Keratinocyte (primary cell): Measurements from ENCODE around the gene ATP5F1D. TPM values are rescaled to one million over a fixed set of nuclear protein-coding genes. Genes with fewer than 3 reads are reported as not detected.
A peak's percentile ranks its signal among the peaks of the same experiment; 100 is the strongest.
"Not testable (repeated sequence)": the region's sequence is repeated elsewhere in the genome, so short reads cannot be mapped to it uniquely, and the experiment has no call there.

ENCODE experiments used
- DNase-seq: peaks from one replicate; pipeline ENCODE4 v3.0.0-alpha.2; 2011; ENCODE audit warnings: low read depth, missing footprints, low spot score
- FAIRE-seq: peaks from 2 replicates; lab custom pipeline; 2011; peaks lifted over from hg19 to GRCh38; lab: Jason Lieb, UNC
- H2AFZ ChIP-seq: 2 replicates; pipeline ENCODE4 v1.6.0; 2012; ENCODE audit warnings: low read length, control low read depth, inconsistent platforms; ENCODE audit not compliant: control insufficient read depth
- H3K27ac ChIP-seq: 2 replicates; pipeline ENCODE4 v1.5.1; 2011; ENCODE audit warnings: low read length; ENCODE audit not compliant: control insufficient read depth, insufficient read depth
- H3K27me3 ChIP-seq: 3 replicates; pipeline ENCODE4 v1.6.0; 2011; ENCODE audit warnings: low read length; ENCODE audit not compliant: control insufficient read depth, insufficient read depth; ENCODE audit errors: extremely low read depth
- H3K36me3 ChIP-seq, 2 experiments: 2 replicates in 1 of 2; 3 replicates in 1 of 2; pipeline ENCODE4 v1.5.1; 2011; ENCODE audit warnings: low read length in 2 of 2, mild to moderate bottlenecking in 1 of 2; ENCODE audit not compliant: control insufficient read depth in 2 of 2, insufficient read depth in 2 of 2; ENCODE audit errors: extremely low read depth in 1 of 2
- H3K4me1 ChIP-seq: 3 replicates; pipeline ENCODE4 v1.5.1; 2011; ENCODE audit warnings: low read length; ENCODE audit not compliant: control insufficient read depth, insufficient read depth; ENCODE audit errors: extremely low read depth
- H3K4me2 ChIP-seq: 3 replicates; pipeline ENCODE4 v1.6.0; 2011; ENCODE audit warnings: low read depth, low read length; ENCODE audit not compliant: control insufficient read depth, insufficient read depth; ENCODE audit errors: extremely low read depth
- H3K4me3 ChIP-seq, 3 experiments: fragments of 200-600 bp in 1 of 3; sonication (generic) in 1 of 3; 2 replicates in 2 of 3; 3 replicates in 1 of 3; pipeline ENCODE4 v1.5.1; 2011 to 2016; ENCODE audit warnings: low read length in 3 of 3, mild to moderate bottlenecking in 3 of 3, control low read depth in 2 of 3, inconsistent platforms in 1 of 3, low read depth in 1 of 3, mixed read lengths in 1 of 3, mixed run types in 1 of 3, moderate library complexity in 1 of 3; ENCODE audit not compliant: control insufficient read depth in 2 of 3, insufficient read depth in 2 of 3; ENCODE audit errors: extremely low read depth in 1 of 3
- H3K79me2 ChIP-seq: 2 replicates; pipeline ENCODE4 v1.6.0; 2012; ENCODE audit warnings: low read length; ENCODE audit not compliant: control insufficient read depth, insufficient read depth
- H3K9ac ChIP-seq: 3 replicates; pipeline ENCODE4 v1.6.0; 2011; ENCODE audit warnings: low read length; ENCODE audit not compliant: control insufficient read depth, insufficient read depth; ENCODE audit errors: extremely low read depth
- H3K9me1 ChIP-seq: 3 replicates; pipeline ENCODE4 v1.6.0; 2011; ENCODE audit warnings: low read length; ENCODE audit not compliant: control insufficient read depth, insufficient read depth; ENCODE audit errors: extremely low read depth
- H3K9me3 ChIP-seq: 2 replicates; pipeline ENCODE4 v1.5.1; 2012; ENCODE audit warnings: low read depth, low read length; ENCODE audit not compliant: control insufficient read depth
- H4K20me1 ChIP-seq: 3 replicates; pipeline ENCODE4 v1.6.0; 2011; ENCODE audit warnings: low read length; ENCODE audit not compliant: control insufficient read depth, insufficient read depth; ENCODE audit errors: extremely low read depth
- CTCF ChIP-seq, 3 experiments: IDR thresholded peaks in 1 of 3; conservative IDR thresholded peaks in 1 of 3; optimal IDR thresholded peaks in 1 of 3; 2 replicates in 2 of 3; 3 replicates in 1 of 3; pipeline versions ENCODE3 to v1.5.1; 2011; ENCODE audit warnings: low read length in 3 of 3, mild to moderate bottlenecking in 3 of 3, moderate library complexity in 2 of 3, control low read depth in 1 of 3, inconsistent platforms in 1 of 3; ENCODE audit not compliant: insufficient read depth in 2 of 3; ENCODE audit errors: extremely low read depth in 1 of 3
- EZH2 ChIP-seq: IDR thresholded peaks from one replicate; pipeline ENCODE4 v1.6.1; 2012; ENCODE audit warnings: inconsistent platforms, mild to moderate bottlenecking, low read length, moderate library complexity
- dilution Hi-C: fragments of 300-500 bp; cut with MboI; formaldehyde crosslinking; loops from one replicate; pipeline ENCODE4 v1.7.0; 2020; ENCODE audit warnings: low sequenced_read_pairs; ENCODE audit not compliant: extremely low pct_ligation_motif_present
- polyA minus RNA-seq, 3 experiments: library from RNA; depleted of rRNA, polyadenylated mRNA; stranded (reverse); fragments of >200 nt; gene quantifications; 1 replicate in 1 of 3; 2 replicates in 1 of 3; 3 replicates in 1 of 3; pipeline ENCODE4 v1.2.3, GENCODE V29; 2011
- polyA plus RNA-seq, 5 experiments: library from polyadenylated mRNA; depleted of rRNA in 3 of 5; stranded (reverse) in 3 of 5; stranded (forward) in 1 of 5; unstranded in 1 of 5; fragments of >200 nt; gene quantifications; 1 replicate in 1 of 5; 2 replicates in 3 of 5; 3 replicates in 1 of 5; pipeline versions ENCODE4 v1.2.1 to v1.2.3, GENCODE V29; 2011 to 2012; ENCODE audit warnings: missing spikeins in 2 of 5, low read depth in 1 of 5, low replicate concordance in 1 of 5

Gene ATP5F1D
- polyA plus RNA-seq (51.3 to 95.4 TPM (median 80.0 TPM) in 3 replicates), polyA minus RNA-seq (23.4 to 39.5 TPM (median 25.4 TPM) in 3 replicates)
- 74.6 TPM for polyA plus RNA-seq (2011; ENCODE audit: low read depth)
- 33.2 and 137 TPM in 2 replicates for polyA plus RNA-seq (2011; cell fraction: cytosol; rRNA removed)
- 27.1 and 36.2 TPM in 2 replicates for polyA plus RNA-seq (2011; cell fraction: nucleus; rRNA removed)
- polyA plus RNA-seq (2012; ENCODE audit: low replicate concordance), result 91.2 and 205 TPM in 2 replicates
- 297 TPM for polyA minus RNA-seq (2011; cell fraction: cytosol; rRNA and poly(A)+ RNA removed)
- 29.9 and 36.3 TPM in 2 replicates for polyA minus RNA-seq (2011; cell fraction: nucleus; rRNA and poly(A)+ RNA removed)

- TF ChIP-seq EZH2 (no peak), CTCF (optimal IDR thresholded peaks at IDR 0.05 in 1 of 3, IDR thresholded peaks at IDR 0.05 in 1 of 3, conservative IDR thresholded peaks at IDR 0.05 in 1 of 3; ENCODE audit: extremely low read depth in 1 of 3, insufficient read depth in 2 of 3, low read length in 3 of 3) (no peak)
- Histone ChIP-seq H3K9ac (peak within 1 kb of the TSS; percentile 79), H3K79me2 (peaks cover 23% of the 10 kb centered on the region), H4K20me1 (no peaks in the 10 kb centered on the region), H2AFZ (peak within 1 kb of the TSS; percentile 64), H3K4me2 (peak within 1 kb of the TSS; percentile 91), H3K4me3 (peak within 1 kb of the TSS; percentile 67 to 87 (median 84)), H3K27ac (peak within 1 kb of the TSS; percentile 60), H3K4me1 (peaks cover 32% of the 10 kb centered on the region), H3K27me3 (no peaks in the 10 kb centered on the region), H3K9me3 (no peaks in the 10 kb centered on the region), H3K36me3 (peaks cover 0 to 1% of the 10 kb centered on the region in 2 experiments), H3K9me1 (no peaks in the 10 kb centered on the region)
- dilution Hi-C loops, result no loop called here
- DNase-seq, result no peak
- peak; percentile 67 for FAIRE-seq
Measured at GRCh38 chr19:1241417-1242095, at the start of gene ATP5F1D. Gene ATP5F1D (plus strand): TSS chr19:1241751. CDS start chr19:1241851, 100 bp downstream.

GRCh38 chr19:1199531-1199930, 42.0 kb upstream of the ATP5F1D start:
- dilution Hi-C loops, result no loop called here
- DNase-seq (no peak), FAIRE-seq (no peak)
- Histone ChIP-seq H3K4me2 (no peak overlapping the region), H3K27ac (no peak overlapping the region), H3K4me1 (no peaks in the 10 kb centered on the region), H3K79me2 (no peaks in the 10 kb centered on the region), H3K27me3 (no peaks in the 10 kb centered on the region), H3K9ac (no peak overlapping the region), H3K4me3 (no peak overlapping the region), H4K20me1 (no peaks in the 10 kb centered on the region), H3K36me3 (no peaks in the 10 kb centered on the region), H3K9me3 (no peaks in the 10 kb centered on the region), H2AFZ (no peak overlapping the region), H3K9me1 (no peaks in the 10 kb centered on the region)
- TF ChIP-seq CTCF (optimal IDR thresholded peaks at IDR 0.05 in 1 of 3, IDR thresholded peaks at IDR 0.05 in 1 of 3, conservative IDR thresholded peaks at IDR 0.05 in 1 of 3; ENCODE audit: extremely low read depth in 1 of 3, insufficient read depth in 2 of 3, low read length in 3 of 3) (no peak), EZH2 (no peak)

- H3K9me1 ChIP-seq, H3K27ac ChIP-seq, H4K20me1 ChIP-seq, H3K36me3 ChIP-seq, H3K4me3 ChIP-seq, FAIRE-seq, H3K27me3 ChIP-seq, H3K79me2 ChIP-seq, H3K9ac ChIP-seq, H3K9me3 ChIP-seq, H3K4me2 ChIP-seq, H3K4me1 ChIP-seq, dilution Hi-C loops, DNase-seq, H2AFZ ChIP-seq: not testable (repeated sequence)
Measured at GRCh38 chr19:1200614-1201013, 40.9 kb upstream of the ATP5F1D start.
